Measurements from ENCODE around the gene NBAS. TPM values are rescaled to one million over a fixed set of nuclear protein-coding genes. Genes with fewer than 3 reads are reported as not detected.
A peak's percentile ranks its signal among the peaks of the same experiment; 100 is the strongest.

Gene NBAS
- total RNA-seq, 1 experiment from 2014 or later = 28.9 TPM

- H4K20me1 ChIP-seq (ENCODE audit: insufficient read depth) = no peaks in the 10 kb centered on the region
- H3K36me3 ChIP-seq (ENCODE audit: low read depth) = no peaks in the 10 kb centered on the region
- no peak overlapping the region for H2AFZ ChIP-seq
- no peaks in the 10 kb centered on the region for H3K9me2 ChIP-seq (ENCODE audit: insufficient read depth)
- no peaks in the 10 kb centered on the region for H3K4me1 ChIP-seq (replicated peaks; ENCODE audit: insufficient read depth)
- BruUV-seq (replicated peaks) = no TSS peak
- H3K9me3 ChIP-seq (ENCODE audit: insufficient read depth, low read depth) = no peaks in the 10 kb centered on the region
- no peak for TF ChIP-seq EZH2 (IDR thresholded peaks at IDR 0.05; ENCODE audit: low read depth)
- TF ChIP-seq CTCF (conservative IDR thresholded peaks at IDR 0.05) = no peak
- no peaks in the 10 kb centered on the region for H3K27me3 ChIP-seq (ENCODE audit: insufficient read depth, low read depth)
- H3K79me2 ChIP-seq (ENCODE audit: low read depth) = no peaks in the 10 kb centered on the region
- DNase-seq = no peak
- H3K4me2 ChIP-seq = no peak overlapping the region
- intact Hi-C loops (cut with micrococcal nuclease; ENCODE audit: unreplicated experiment) = no loop called here
- ChIA-PET POLR2A (ENCODE audit: unreplicated experiment) (no interaction called here), CTCF (no interaction called here)
- no peak overlapping the region for H3K27ac ChIP-seq
- no peak overlapping the region for H3K4me3 ChIP-seq
- H3F3A ChIP-seq (ENCODE audit: insufficient read depth, low read depth) = no peaks in the 10 kb centered on the region
These were observed 382.2 kb downstream of the NBAS start for GRCh38 chr2:15178946-15179345.

DNA sequence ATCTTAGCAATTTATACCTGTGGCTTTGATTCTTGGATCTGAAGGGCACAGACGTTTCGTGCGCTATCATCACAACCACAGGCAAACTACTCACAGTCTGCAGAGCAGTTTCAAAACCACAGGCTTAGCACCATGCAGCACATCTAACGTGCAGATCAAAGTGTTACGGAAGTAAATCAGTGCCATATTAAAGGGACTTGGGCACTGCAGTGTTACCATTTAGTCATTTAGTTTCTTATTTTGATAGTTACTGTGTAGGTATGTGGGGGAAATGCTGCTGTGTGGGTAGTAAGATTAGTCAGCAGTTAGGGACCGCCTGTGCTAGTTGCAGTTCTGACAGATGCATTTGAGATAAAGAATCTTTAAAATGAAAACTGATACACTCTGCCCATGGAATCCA, 384.0 kb downstream of the NBAS start:
- Histone ChIP-seq H3K9me2 (ENCODE audit: insufficient read depth) (no peaks in the 10 kb centered on the region), H3F3A (ENCODE audit: insufficient read depth, low read depth) (no peaks in the 10 kb centered on the region), H3K27ac (no peak overlapping the region), H3K9me3 (ENCODE audit: insufficient read depth, low read depth) (no peaks in the 10 kb centered on the region), H3K4me3 (no peak overlapping the region), H3K27me3 (ENCODE audit: insufficient read depth, low read depth) (no peaks in the 10 kb centered on the region), H3K79me2 (ENCODE audit: low read depth) (no peaks in the 10 kb centered on the region), H3K4me1 (replicated peaks; ENCODE audit: insufficient read depth) (no peaks in the 10 kb centered on the region), H2AFZ (no peak overlapping the region), H3K4me2 (no peak overlapping the region), H3K36me3 (ENCODE audit: low read depth) (no peaks in the 10 kb centered on the region), H4K20me1 (ENCODE audit: insufficient read depth) (no peaks in the 10 kb centered on the region)
- no TSS peak for BruUV-seq (replicated peaks)
- TF ChIP-seq EZH2 (IDR thresholded peaks at IDR 0.05; ENCODE audit: low read depth) = no peak
- no peak for TF ChIP-seq CTCF (conservative IDR thresholded peaks at IDR 0.05)
- intact Hi-C loops (cut with micrococcal nuclease; ENCODE audit: unreplicated experiment) = no loop called here
- ChIA-PET CTCF (no interaction called here), POLR2A (ENCODE audit: unreplicated experiment) (interaction anchor here (0.7 kb wide), 1 partner anchor 351 kb away, joined by 3 read pairs; no protein-coding TSS in a partner anchor)
- peak in 1 of 2 experiments; percentile 48 for DNase-seq

GRCh38 chr2:15176604-15177003, 384.5 kb downstream of the NBAS start:
- Histone ChIP-seq H3K79me2 (ENCODE audit: low read depth) (no peaks in the 10 kb centered on the region), H3K4me2 (no peak overlapping the region), H3K36me3 (ENCODE audit: low read depth) (no peaks in the 10 kb centered on the region), H3F3A (ENCODE audit: insufficient read depth, low read depth) (no peaks in the 10 kb centered on the region), H4K20me1 (ENCODE audit: insufficient read depth) (no peaks in the 10 kb centered on the region), H2AFZ (no peak overlapping the region), H3K27ac (no peak overlapping the region), H3K4me1 (replicated peaks; ENCODE audit: insufficient read depth) (no peaks in the 10 kb centered on the region), H3K9me2 (ENCODE audit: insufficient read depth) (no peaks in the 10 kb centered on the region), H3K27me3 (ENCODE audit: insufficient read depth, low read depth) (no peaks in the 10 kb centered on the region), H3K9me3 (ENCODE audit: insufficient read depth, low read depth) (no peaks in the 10 kb centered on the region), H3K4me3 (no peak overlapping the region)
- POLR2A ChIA-PET (ENCODE audit: unreplicated experiment) = no interaction called here
- BruUV-seq (replicated peaks) = no TSS peak
- TF ChIP-seq EZH2 (IDR thresholded peaks at IDR 0.05; ENCODE audit: low read depth) (no peak), CTCF (conservative IDR thresholded peaks at IDR 0.05) (no peak)
- DNase-seq = no peak
- intact Hi-C loops (cut with micrococcal nuclease; ENCODE audit: unreplicated experiment) = no loop called here
- CTCF ChIA-PET = no interaction called here
